ENCODE measurements around the gene SPACA6. TPM values are rescaled to one million over a fixed set of nuclear protein-coding genes. Genes with fewer than 3 reads are reported as not detected.

SPACA6 gene
- total RNA-seq, 1 donor from 2014 or later = 11.8 TPM

- no peaks in the 10 kb centered on the region for H3K36me3 ChIP-seq
These were observed 11.7 kb upstream of the SPACA6 start for GRCh38 chr19:51681286-51681941.

DNA sequence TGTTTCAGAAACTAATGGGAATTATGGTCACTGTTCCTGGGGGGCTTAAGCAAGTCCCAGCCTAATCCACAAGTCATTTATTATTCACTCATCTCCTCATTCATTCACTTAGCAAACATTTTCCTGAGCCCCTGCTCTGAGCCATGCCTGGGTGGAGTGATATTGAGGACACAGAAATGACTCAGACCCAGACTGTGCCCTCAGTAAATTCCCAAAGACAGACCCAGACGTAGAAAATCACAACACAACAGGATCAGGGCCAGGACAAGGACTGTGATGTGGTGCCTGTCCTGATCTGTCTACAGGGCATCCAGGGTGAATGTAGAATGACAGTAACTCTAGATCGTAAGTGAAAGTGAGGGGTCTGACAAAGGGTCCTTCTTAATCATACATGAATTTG, 7.0 kb upstream of the SPACA6 start:
- peaks cover 40% of the 10 kb centered on the region for H3K4me1 ChIP-seq
- no peak overlapping the region for H3K4me3 ChIP-seq
- H3K36me3 ChIP-seq = no peaks in the 10 kb centered on the region
- H3K27ac ChIP-seq (replicated peaks) = no peak overlapping the region
- intact Hi-C loops (cut with micrococcal nuclease) = no loop called here
- no peaks in the 10 kb centered on the region for H3K9me3 ChIP-seq (replicated peaks)
- TF ChIP-seq CTCF (IDR thresholded peaks at IDR 0.05; ENCODE audit: borderline replicate concordance) = no peak
- no peak for DNase-seq
- H3K27me3 ChIP-seq (ENCODE audit: low read depth) = no peaks in the 10 kb centered on the region

More at GRCh38 chr19:51681286-51681941, 11.7 kb upstream of the SPACA6 start:
- no peak for DNase-seq
- intact Hi-C loops (cut with micrococcal nuclease) = no loop called here
- H3K4me1 ChIP-seq = no peaks in the 10 kb centered on the region
- H3K9me3 ChIP-seq (replicated peaks) = no peaks in the 10 kb centered on the region
- H3K4me3 ChIP-seq = no peak overlapping the region
- no peak for TF ChIP-seq CTCF (IDR thresholded peaks at IDR 0.05; ENCODE audit: borderline replicate concordance)
- H3K27ac ChIP-seq (replicated peaks) = no peak overlapping the region
- H3K27me3 ChIP-seq (ENCODE audit: low read depth) = peaks cover 11% of the 10 kb centered on the region

- H3K9me3 ChIP-seq (replicated peaks) = no peaks in the 10 kb centered on the region
- peaks cover 1% of the 10 kb centered on the region for H3K36me3 ChIP-seq
- peaks cover 59% of the 10 kb centered on the region for H3K4me1 ChIP-seq
- peak overlapping the region; percentile 97 for H3K27ac ChIP-seq (replicated peaks)
- peak overlapping the region; percentile 96 for H3K4me3 ChIP-seq
- H3K27me3 ChIP-seq (ENCODE audit: low read depth) = no peaks in the 10 kb centered on the region
- DNase-seq = peak; percentile 74
- intact Hi-C loops (cut with micrococcal nuclease) = no loop called here
- TF ChIP-seq CTCF (IDR thresholded peaks at IDR 0.05; ENCODE audit: borderline replicate concordance) = no peak
These were observed 5.1 kb upstream of the SPACA6 start for GRCh38 chr19:51687791-51688670.

GRCh38 chr19:51688671-51689571, 4.2 kb upstream of the SPACA6 start:
- Histone ChIP-seq H3K4me3 (peak overlapping the region; percentile 96), H3K4me1 (peaks cover 68% of the 10 kb centered on the region), H3K27me3 (ENCODE audit: low read depth) (no peaks in the 10 kb centered on the region), H3K9me3 (replicated peaks) (no peaks in the 10 kb centered on the region), H3K36me3 (peaks cover 8% of the 10 kb centered on the region), H3K27ac (replicated peaks) (peak overlapping the region; percentile 97)
- intact Hi-C loops (cut with micrococcal nuclease) = no loop called here
- TF ChIP-seq CTCF (IDR thresholded peaks at IDR 0.05; ENCODE audit: borderline replicate concordance) = peak; percentile 39
- DNase-seq = peak; percentile 92
